Measurements from ENCODE around the gene GLRX2. TPM values are rescaled to one million over a fixed set of nuclear protein-coding genes. Genes with fewer than 3 reads are reported as not detected.
A peak's percentile ranks its signal among the peaks of the same experiment; 100 is the strongest.

The GLRX2 gene
- polyA plus RNA-seq, 1 of the 3 experiments (the other 2 are of a cell fraction), result 12.8 TPM

DNA sequence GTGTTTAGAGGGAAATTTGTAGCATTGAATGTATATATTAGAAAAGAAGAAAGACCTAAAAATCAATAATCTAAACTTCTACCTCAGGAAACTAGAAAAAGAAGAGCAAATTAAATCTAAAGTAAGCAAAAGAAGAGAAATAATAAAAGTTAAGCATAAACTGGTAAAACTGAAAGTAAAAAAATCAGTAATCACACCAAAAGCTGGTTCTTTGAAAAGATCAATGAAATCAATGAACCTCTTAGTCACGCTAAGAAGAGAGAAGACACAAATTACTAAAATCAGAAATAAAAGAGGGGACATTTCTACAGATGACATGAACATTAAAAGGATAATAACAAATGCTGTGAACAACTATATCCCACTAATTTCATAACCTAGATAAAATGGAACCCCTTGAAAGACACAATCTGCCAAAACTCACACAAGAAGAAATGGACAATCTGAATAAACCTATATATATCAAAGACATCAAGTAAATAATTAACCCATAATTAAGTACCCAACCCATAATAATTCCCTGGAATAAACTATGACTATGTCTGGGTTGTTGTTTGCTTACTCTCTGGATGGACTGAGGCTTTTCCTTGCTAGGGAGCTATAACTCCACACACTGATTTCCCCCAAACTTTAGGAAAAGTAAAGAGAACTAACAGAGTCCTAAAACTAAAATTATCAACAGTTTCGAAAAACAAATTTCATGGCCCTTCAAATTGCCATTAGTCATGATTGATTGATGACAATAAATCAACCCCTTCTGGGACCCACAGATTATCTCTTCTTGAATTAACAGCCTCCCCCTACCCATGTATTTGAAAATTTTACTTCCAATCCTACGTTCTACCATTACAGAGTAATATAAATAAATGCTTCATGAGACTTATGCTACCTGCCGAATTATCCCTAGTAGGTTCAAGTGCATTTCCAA, 13.9 kb upstream of the GLRX2 start:
- peaks cover 19% of the 10 kb centered on the region for H3K79me2 ChIP-seq (ENCODE audit: insufficient read depth)
- no peak for TF ChIP-seq RFX5 (IDR thresholded peaks at IDR 0.05; ENCODE audit: low read length)
- no peak for TF ChIP-seq SIN3A (IDR thresholded peaks at IDR 0.05; ENCODE audit: borderline replicate concordance, low read depth, low read length)
- no peak for TF ChIP-seq MEF2A (IDR thresholded peaks at IDR 0.05; ENCODE audit: borderline replicate concordance, low read depth)
- TF ChIP-seq, protein P1, sequence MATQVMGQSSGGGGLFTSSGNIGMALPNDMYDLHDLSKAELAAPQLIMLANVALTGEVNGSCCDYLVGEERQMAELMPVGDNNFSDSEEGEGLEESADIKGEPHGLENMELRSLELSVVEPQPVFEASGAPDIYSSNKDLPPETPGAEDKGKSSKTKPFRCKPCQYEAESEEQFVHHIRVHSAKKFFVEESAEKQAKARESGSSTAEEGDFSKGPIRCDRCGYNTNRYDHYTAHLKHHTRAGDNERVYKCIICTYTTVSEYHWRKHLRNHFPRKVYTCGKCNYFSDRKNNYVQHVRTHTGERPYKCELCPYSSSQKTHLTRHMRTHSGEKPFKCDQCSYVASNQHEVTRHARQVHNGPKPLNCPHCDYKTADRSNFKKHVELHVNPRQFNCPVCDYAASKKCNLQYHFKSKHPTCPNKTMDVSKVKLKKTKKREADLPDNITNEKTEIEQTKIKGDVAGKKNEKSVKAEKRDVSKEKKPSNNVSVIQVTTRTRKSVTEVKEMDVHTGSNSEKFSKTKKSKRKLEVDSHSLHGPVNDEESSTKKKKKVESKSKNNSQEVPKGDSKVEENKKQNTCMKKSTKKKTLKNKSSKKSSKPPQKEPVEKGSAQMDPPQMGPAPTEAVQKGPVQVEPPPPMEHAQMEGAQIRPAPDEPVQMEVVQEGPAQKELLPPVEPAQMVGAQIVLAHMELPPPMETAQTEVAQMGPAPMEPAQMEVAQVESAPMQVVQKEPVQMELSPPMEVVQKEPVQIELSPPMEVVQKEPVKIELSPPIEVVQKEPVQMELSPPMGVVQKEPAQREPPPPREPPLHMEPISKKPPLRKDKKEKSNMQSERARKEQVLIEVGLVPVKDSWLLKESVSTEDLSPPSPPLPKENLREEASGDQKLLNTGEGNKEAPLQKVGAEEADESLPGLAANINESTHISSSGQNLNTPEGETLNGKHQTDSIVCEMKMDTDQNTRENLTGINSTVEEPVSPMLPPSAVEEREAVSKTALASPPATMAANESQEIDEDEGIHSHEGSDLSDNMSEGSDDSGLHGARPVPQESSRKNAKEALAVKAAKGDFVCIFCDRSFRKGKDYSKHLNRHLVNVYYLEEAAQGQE (IDR thresholded peaks at IDR 0.05; ENCODE audit: low read depth, low read length), result no peak
- no peak for TF ChIP-seq JUND (IDR thresholded peaks at IDR 0.05)
- TF ChIP-seq, protein P2, sequence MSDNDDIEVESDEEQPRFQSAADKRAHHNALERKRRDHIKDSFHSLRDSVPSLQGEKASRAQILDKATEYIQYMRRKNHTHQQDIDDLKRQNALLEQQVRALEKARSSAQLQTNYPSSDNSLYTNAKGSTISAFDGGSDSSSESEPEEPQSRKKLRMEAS (IDR thresholded peaks at IDR 0.05; ENCODE audit: low read depth), result no peak
- TF ChIP-seq NFIC (IDR thresholded peaks at IDR 0.05; ENCODE audit: borderline replicate concordance), result no peak
- no peak for TF ChIP-seq SMC3 (IDR thresholded peaks at IDR 0.05; ENCODE audit: low read depth, low read length)
- no peak for TF ChIP-seq RCOR1 (IDR thresholded peaks at IDR 0.05; ENCODE audit: low read length)
- no peak for TF ChIP-seq GATA2 (CRISPR knock-in tag; IDR thresholded peaks at IDR 0.05)
- TF ChIP-seq NRF1 (IDR thresholded peaks at IDR 0.05; ENCODE audit: low read depth, low read length), result no peak
- no peak for TF ChIP-seq GABPA (IDR thresholded peaks at IDR 0.05; ENCODE audit: low read depth)
- no peak for TF ChIP-seq ELF1 (IDR thresholded peaks at IDR 0.05)
- TF ChIP-seq, protein P3, sequence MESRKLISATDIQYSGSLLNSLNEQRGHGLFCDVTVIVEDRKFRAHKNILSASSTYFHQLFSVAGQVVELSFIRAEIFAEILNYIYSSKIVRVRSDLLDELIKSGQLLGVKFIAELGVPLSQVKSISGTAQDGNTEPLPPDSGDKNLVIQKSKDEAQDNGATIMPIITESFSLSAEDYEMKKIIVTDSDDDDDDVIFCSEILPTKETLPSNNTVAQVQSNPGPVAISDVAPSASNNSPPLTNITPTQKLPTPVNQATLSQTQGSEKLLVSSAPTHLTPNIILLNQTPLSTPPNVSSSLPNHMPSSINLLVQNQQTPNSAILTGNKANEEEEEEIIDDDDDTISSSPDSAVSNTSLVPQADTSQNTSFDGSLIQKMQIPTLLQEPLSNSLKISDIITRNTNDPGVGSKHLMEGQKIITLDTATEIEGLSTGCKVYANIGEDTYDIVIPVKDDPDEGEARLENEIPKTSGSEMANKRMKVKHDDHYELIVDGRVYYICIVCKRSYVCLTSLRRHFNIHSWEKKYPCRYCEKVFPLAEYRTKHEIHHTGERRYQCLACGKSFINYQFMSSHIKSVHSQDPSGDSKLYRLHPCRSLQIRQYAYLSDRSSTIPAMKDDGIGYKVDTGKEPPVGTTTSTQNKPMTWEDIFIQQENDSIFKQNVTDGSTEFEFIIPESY (IDR thresholded peaks at IDR 0.05; ENCODE audit: borderline replicate concordance, low read depth), result no peak
- no peak for TF ChIP-seq RAD21 (IDR thresholded peaks at IDR 0.05; ENCODE audit: low read length)
- TF ChIP-seq, protein P4, sequence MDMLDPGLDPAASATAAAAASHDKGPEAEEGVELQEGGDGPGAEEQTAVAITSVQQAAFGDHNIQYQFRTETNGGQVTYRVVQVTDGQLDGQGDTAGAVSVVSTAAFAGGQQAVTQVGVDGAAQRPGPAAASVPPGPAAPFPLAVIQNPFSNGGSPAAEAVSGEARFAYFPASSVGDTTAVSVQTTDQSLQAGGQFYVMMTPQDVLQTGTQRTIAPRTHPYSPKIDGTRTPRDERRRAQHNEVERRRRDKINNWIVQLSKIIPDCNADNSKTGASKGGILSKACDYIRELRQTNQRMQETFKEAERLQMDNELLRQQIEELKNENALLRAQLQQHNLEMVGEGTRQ (IDR thresholded peaks at IDR 0.05; ENCODE audit: borderline replicate concordance, low read depth, low read length), result no peak
- TF ChIP-seq EP300 (IDR thresholded peaks at IDR 0.05; ENCODE audit: borderline replicate concordance in 1 of 2, low read depth in 1 of 2, low read length in 1 of 2), result no peak
- no peak for TF ChIP-seq TCF12 (IDR thresholded peaks at IDR 0.05)
- H3K9me3 ChIP-seq, result no peaks in the 10 kb centered on the region
- H3K4me1 ChIP-seq (ENCODE audit: control insufficient read depth in 1 of 2, insufficient read depth in 2 of 2, low read depth in 1 of 2, low read length in 1 of 2), result peaks cover 0 to 6% of the 10 kb centered on the region in 2 experiments; a peak in 3 of 4 replicates
- no peaks in the 10 kb centered on the region for H3K27me3 ChIP-seq (ENCODE audit: insufficient read depth)
- H3K36me3 ChIP-seq (replicated peaks in 1 of 2; ENCODE audit: control insufficient read depth in 1 of 2, insufficient read depth in 2 of 2, low read length in 1 of 2), result no peaks in the 10 kb centered on the region
- H3K27ac ChIP-seq (ENCODE audit: low read depth in 2 of 2, low read length in 1 of 2), result no peak overlapping the region
- ChIA-PET POLR2A (no interaction called here), CTCF (interaction anchor here (1.0 to 1.3 kb wide), 2 partner anchors 14 to 100 kb away, joined by 3 read pairs; partner anchors contain the start of gene GLRX2)
- WGBS (ENCODE audit: low lambda C conversion rate), result 77% methylated on average over 4 of the region's 4 CpGs
- no peaks in the 10 kb centered on the region for H3K9me2 ChIP-seq
- no peak for DNase-seq
- H3K4me2 ChIP-seq, result no peak overlapping the region
- peaks cover 13% of the 10 kb centered on the region for H3F3A ChIP-seq (replicated peaks; ENCODE audit: insufficient read depth)
- no peak overlapping the region for H3K4me3 ChIP-seq (ENCODE audit: low read depth in 2 of 2, low read length in 1 of 2)
- peaks cover 10% of the 10 kb centered on the region for H4K20me1 ChIP-seq (ENCODE audit: insufficient read depth)
- no peak overlapping the region for H3K9ac ChIP-seq
- 0 out of 2 replicates have a peak overlapping the region, but pooled peaks have one; percentile 1 for H2AFZ ChIP-seq (ENCODE audit: low read depth)
